ENCODE measurements around the gene UFD1.

UFD1 gene

DNA sequence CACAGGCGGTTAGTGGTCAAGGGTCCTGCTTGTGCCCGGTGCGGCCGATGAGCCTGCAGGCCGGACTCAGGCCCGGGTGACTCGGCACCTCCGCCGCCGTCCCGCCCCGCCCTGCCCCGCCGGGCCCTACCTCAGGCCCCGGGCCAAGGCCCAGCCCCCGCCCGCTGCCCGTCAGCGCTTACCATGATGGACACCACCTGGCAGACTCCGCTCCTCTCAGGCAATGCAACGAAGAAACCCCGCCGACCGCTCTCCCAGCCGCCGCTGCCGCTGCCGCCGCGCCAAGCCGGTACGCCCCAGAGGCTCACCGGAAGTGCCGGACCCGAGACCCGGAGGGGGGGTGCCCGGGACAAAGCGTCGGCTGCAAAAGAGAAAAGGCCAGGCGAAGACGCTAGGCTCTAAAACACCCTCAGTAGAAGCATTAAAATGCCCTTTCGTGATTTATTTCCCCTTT lies at the start of gene UFD1:
Gene UFD1, minus strand, starts transcription at position 293 of the 454 bp plus-strand sequence. Its CDS starts 108 bp downstream, at position 185.
- no peak for TF ChIP-seq CTCF (IDR thresholded peaks at IDR 0.05)

DNA sequence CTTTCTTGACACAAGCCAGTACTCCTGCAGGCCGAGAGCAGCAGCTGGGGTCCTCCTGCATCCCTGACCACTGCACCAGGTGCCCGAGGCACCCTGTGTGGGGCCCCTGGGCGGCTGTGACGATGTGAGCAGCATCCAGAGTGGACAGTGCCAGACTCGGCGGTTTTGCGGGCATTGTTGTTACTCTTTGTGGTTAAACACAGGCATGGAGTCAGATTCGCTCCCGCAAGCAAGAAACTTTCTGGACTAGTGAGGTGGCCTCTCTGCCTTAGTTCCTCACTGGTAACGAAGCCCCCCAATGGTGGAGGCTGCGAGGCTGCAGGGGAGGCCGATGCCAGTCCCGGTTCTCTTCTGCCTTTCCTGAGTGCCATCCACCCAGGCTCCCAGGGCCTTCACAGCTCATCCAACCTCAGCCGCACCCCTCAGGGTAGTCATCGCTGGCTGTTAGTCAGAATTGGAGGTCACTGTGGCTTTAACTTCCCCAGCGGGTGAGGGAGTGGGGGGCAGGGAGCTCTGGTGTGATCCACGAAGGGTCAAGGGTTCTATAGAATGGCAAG lies 48.9 kb upstream of the UFD1 start:
- TF ChIP-seq CTCF (IDR thresholded peaks at IDR 0.05) = no peak

- no peak for TF ChIP-seq CTCF (IDR thresholded peaks at IDR 0.05)
Observed at GRCh38 chr22:19527321-19527721, 48.3 kb upstream of the UFD1 start.

DNA sequence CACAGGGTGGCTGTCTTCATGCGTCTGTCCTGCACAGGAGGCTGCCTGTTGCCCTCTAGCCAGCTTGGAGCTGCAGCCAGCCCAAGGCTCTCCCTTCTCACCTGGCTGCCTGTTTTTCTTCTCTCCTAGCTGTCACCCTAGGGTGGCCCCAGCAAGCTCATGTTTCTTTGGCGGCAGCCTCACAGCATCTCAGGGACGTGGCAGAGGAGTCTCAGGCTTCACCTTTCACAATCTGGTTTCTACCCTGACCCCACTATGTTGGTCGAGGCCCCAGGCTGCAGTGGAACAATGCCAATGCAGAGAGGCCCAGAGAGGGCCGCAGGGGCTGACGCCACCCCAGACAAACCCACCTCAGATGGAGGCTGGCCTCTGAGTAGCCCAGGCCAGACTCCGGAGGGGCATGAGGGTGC lies 47.7 kb upstream of the UFD1 start:
- TF ChIP-seq CTCF (IDR thresholded peaks at IDR 0.05) = no peak

- no peak for TF ChIP-seq CTCF (IDR thresholded peaks at IDR 0.05)
Observed at GRCh38 chr22:19526076-19526701, 47.2 kb upstream of the UFD1 start.

DNA sequence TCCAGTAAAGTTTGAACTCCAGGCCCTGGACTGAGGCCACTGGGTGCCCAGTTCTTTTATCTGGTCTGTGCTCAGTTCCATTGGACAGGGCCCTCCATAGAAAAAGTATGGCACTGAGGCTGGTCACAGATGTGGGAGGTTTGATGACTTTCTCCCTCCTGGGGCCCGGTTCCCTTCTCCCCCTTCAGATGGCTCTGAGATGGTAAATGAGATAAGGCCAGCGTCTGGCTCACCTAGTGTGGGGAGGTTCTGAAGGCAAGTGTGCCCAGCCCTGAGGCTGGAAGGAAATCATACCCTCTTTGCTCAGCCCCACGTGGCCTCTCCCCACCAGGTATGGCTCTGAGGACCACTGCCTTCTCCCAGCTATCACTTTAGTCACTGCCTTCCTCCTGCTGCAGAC lies 46.7 kb upstream of the UFD1 start:
- TF ChIP-seq CTCF (IDR thresholded peaks at IDR 0.05) = no peak

GRCh38 chr22:19525116-19525660 lies 46.2 kb upstream of the UFD1 start:
- TF ChIP-seq CTCF (IDR thresholded peaks at IDR 0.05) = no peak

Measured in LNCAP (cell line).